Suprapubic skin (tissue), 3 donors: ENCODE data around the gene SPTBN1.

Source experiments
- POLR2AphosphoS5 ChIP-seq, 3 donors: sonication (generic); formaldehyde crosslinking; IDR thresholded peaks; one replicate each; pipeline ENCODE4 v1.6.1; 2017; ENCODE audit warnings: antibody characterized with exemption in 3 of 3
- TF ChIP-seq, protein P1 (sequence below), 2 donors: fragments of 200-600 bp in 1 of 2; fragments of 450-650 bp in 1 of 2; sonication (generic) in 1 of 2; IDR thresholded peaks; one replicate each; pipeline ENCODE4 v1.5.1; 2016 to 2019; ENCODE audit warnings: antibody characterized with exemption in 2 of 2, mild to moderate bottlenecking in 1 of 2, moderate library complexity in 1 of 2

GRCh38 chr2:54594048-54594447, 137.9 kb downstream of the SPTBN1 start:
- TF ChIP-seq, protein P1, sequence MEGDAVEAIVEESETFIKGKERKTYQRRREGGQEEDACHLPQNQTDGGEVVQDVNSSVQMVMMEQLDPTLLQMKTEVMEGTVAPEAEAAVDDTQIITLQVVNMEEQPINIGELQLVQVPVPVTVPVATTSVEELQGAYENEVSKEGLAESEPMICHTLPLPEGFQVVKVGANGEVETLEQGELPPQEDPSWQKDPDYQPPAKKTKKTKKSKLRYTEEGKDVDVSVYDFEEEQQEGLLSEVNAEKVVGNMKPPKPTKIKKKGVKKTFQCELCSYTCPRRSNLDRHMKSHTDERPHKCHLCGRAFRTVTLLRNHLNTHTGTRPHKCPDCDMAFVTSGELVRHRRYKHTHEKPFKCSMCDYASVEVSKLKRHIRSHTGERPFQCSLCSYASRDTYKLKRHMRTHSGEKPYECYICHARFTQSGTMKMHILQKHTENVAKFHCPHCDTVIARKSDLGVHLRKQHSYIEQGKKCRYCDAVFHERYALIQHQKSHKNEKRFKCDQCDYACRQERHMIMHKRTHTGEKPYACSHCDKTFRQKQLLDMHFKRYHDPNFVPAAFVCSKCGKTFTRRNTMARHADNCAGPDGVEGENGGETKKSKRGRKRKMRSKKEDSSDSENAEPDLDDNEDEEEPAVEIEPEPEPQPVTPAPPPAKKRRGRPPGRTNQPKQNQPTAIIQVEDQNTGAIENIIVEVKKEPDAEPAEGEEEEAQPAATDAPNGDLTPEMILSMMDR (IDR thresholded peaks at IDR 0.05), result no peak
- no peak for TF ChIP-seq POLR2AphosphoS5 (IDR thresholded peaks at IDR 0.05)
